Measurements from ENCODE around the gene SLC6A6.
"Not testable (repeated sequence)": the region's sequence is repeated elsewhere in the genome, so short reads cannot be mapped to it uniquely, and the experiment has no call there.

SLC6A6 gene

GRCh38 chr3:14401692-14402303 lies 608 bp upstream of the SLC6A6 start:
- DNase-seq, result no peak

GRCh38 chr3:14403619-14404155 lies 1.3 kb downstream of the SLC6A6 start:
- no peak for DNase-seq

- DNase-seq, result no peak
Measured at GRCh38 chr3:14404186-14404585, 1.8 kb downstream of the SLC6A6 start.

- no peak for DNase-seq
Measured at GRCh38 chr3:14404631-14405359, 2.4 kb downstream of the SLC6A6 start.

- no peak for DNase-seq
Measured at GRCh38 chr3:14405360-14406238, 3.2 kb downstream of the SLC6A6 start.

GRCh38 chr3:14406336-14406735 lies 3.9 kb downstream of the SLC6A6 start:
- DNase-seq, result no peak

- DNase-seq, result no peak
Measured at GRCh38 chr3:14406766-14407165, 4.4 kb downstream of the SLC6A6 start.

- no peak for DNase-seq
Measured at GRCh38 chr3:14407203-14407602, 4.8 kb downstream of the SLC6A6 start.

GRCh38 chr3:14409779-14410063 lies 7.3 kb downstream of the SLC6A6 start:
- not testable (repeated sequence) for DNase-seq

- no peak for DNase-seq
Measured at GRCh38 chr3:14410106-14410502, 7.7 kb downstream of the SLC6A6 start.

- DNase-seq, result peak; percentile 37
Measured at GRCh38 chr3:14410503-14411165, 8.2 kb downstream of the SLC6A6 start.

GRCh38 chr3:14411166-14411526 lies 8.7 kb downstream of the SLC6A6 start:
- no peak for DNase-seq

GRCh38 chr3:14411988-14412387 lies 9.6 kb downstream of the SLC6A6 start:
- DNase-seq, result no peak

GRCh38 chr3:14412831-14413380 lies 10.5 kb downstream of the SLC6A6 start:
- DNase-seq, result no peak

- no peak for DNase-seq
Measured at GRCh38 chr3:14413381-14414071, 11.1 kb downstream of the SLC6A6 start.

- DNase-seq, result no peak
Measured at GRCh38 chr3:14414846-14415464, 12.5 kb downstream of the SLC6A6 start.

GRCh38 chr3:14415501-14415900 lies 13.1 kb downstream of the SLC6A6 start:
- no peak for DNase-seq

- DNase-seq, result no peak
Measured at GRCh38 chr3:14416453-14416852, 14.0 kb downstream of the SLC6A6 start.

GRCh38 chr3:14418296-14419250 lies 16.2 kb downstream of the SLC6A6 start:
- no peak for DNase-seq
